Body of pancreas (tissue), 4 donors: Measurements from ENCODE around the gene EQTN. TPM values are rescaled to one million over a fixed set of nuclear protein-coding genes. Genes with fewer than 3 reads are reported as not detected.
"Not testable (repeated sequence)": the region's sequence is repeated elsewhere in the genome, so short reads cannot be mapped to it uniquely, and the experiment has no call there.

Experiments
- ATAC-seq: fragments of 150-250 bp; one replicate; pipeline ENCODE4 v1.9.1; 2016
- DNase-seq, 4 donors: peaks; one replicate each; pipeline ENCODE4 v3.0.0-alpha.2; 2019
- H3K27ac ChIP-seq, 4 donors: fragments of 200-600 bp; sonication (generic); 1 replicate in 3 of 4; 2 replicates in 1 of 4; pipeline versions ENCODE4 v1.5.1 to v1.6.1; 2016 to 2019; ENCODE audit warnings: mild to moderate bottlenecking in 1 of 4, mixed read lengths in 1 of 4, moderate library complexity in 1 of 4
- H3K27me3 ChIP-seq, 2 donors: fragments of 200-600 bp; sonication (generic); one replicate each; pipeline ENCODE4 v1.6.0; 2016; ENCODE audit warnings: mild to moderate bottlenecking in 1 of 2
- H3K36me3 ChIP-seq, 2 donors: fragments of 200-600 bp; sonication (generic); replicated peaks in 1 of 2; 2 replicates each; pipeline ENCODE4 v1.5.1; 2016; ENCODE audit warnings: low read depth in 2 of 2; ENCODE audit not compliant: insufficient read depth in 1 of 2
- H3K4me1 ChIP-seq: fragments of 200-600 bp; sonication (generic); one replicate; pipeline ENCODE4 v1.6.0; 2016
- H3K4me3 ChIP-seq, 2 donors: fragments of 200-600 bp; sonication (generic); 1 replicate in 1 of 2; 2 replicates in 1 of 2; pipeline ENCODE4 v1.5.1; 2016 to 2019
- H3K9me3 ChIP-seq, 3 donors: fragments of 200-600 bp; sonication (generic); 1 replicate in 2 of 3; 2 replicates in 1 of 3; pipeline ENCODE4 v1.5.1; 2016
- POLR2A ChIP-seq, 3 donors: fragments of 450-650 bp; IDR thresholded peaks; one replicate each; pipeline ENCODE4 v1.6.1; 2016; ENCODE audit warnings: antibody characterized with exemption in 3 of 3, mild to moderate bottlenecking in 2 of 3
- WGBS, 2 donors: methylation state at CpG; one replicate each; pipeline ENCODE4 v1.1.5; 2017; 5-methylcytosine and 5-hydroxymethylcytosine counted together
- intact Hi-C: fragments of 100-400 bp; cut with DNase I; formaldehyde crosslinking; loops from one replicate; pipeline ENCODE4 v1.15.1; 2023
- total RNA-seq, 2 donors: library from RNA; depleted of rRNA; stranded (reverse); fragments of >200 nt; gene quantifications; one replicate each; pipeline ENCODE4 v1.1.0, GENCODE V29; 2016
- TF ChIP-seq, protein P1 (sequence below), 7 experiments: fragments of 450-650 bp in 4 of 7; fragments of 200-600 bp in 3 of 7; sonication (generic) in 3 of 7; IDR thresholded peaks; one replicate each; pipeline ENCODE4 v1.5.1; 2016 to 2019; ENCODE audit warnings: antibody characterized with exemption in 7 of 7

The EQTN gene
- total RNA-seq, 2 donors from 2014 or later = not detected

DNA sequence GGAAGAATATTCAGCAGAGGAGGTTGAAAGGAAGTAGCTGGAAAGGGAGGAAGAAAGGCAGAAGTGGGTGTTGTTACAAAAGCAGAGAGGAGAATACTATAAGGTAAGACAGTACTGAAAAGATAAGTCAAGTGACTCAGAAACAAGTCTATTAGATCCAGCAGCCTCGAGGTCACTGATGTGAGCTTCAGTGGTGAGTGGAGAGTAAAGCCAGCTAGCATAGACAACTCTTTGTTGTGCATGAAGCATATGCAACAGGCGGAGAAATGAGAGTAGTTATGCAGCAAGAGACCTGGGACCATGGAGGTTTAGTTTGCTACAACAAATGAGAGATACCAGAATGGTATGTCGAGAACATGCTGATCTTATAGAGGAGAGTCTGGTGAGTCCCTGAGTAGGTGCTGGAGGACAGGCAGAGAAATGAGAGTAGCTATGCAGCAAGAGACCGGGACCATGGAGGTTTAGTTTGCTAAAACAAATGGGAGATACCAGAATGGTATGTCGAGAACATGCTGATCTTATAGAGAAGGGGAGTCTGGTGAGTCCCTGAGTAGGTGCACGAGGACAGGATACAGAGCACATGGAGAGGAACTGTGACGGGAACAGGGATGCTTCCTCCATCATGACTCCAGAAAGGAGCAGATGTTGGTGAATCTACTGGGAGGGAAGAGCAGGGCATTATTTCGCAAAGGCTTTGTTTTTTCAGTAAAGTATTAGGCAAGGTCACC is 36.0 kb downstream of the EQTN start:
- DNase-seq = no peak
- intact Hi-C loops = no loop called here
- H3K36me3 ChIP-seq = no peaks in the 10 kb centered on the region
- 68 to 75% methylated on average over 8 of the region's 8 CpGs for WGBS, 2 donors
- H3K9me3 ChIP-seq = no peaks in the 10 kb centered on the region
- ATAC-seq = no peak
- H3K27me3 ChIP-seq = no peaks in the 10 kb centered on the region
- no peaks in the 10 kb centered on the region for H3K4me1 ChIP-seq
- TF ChIP-seq, protein P1, sequence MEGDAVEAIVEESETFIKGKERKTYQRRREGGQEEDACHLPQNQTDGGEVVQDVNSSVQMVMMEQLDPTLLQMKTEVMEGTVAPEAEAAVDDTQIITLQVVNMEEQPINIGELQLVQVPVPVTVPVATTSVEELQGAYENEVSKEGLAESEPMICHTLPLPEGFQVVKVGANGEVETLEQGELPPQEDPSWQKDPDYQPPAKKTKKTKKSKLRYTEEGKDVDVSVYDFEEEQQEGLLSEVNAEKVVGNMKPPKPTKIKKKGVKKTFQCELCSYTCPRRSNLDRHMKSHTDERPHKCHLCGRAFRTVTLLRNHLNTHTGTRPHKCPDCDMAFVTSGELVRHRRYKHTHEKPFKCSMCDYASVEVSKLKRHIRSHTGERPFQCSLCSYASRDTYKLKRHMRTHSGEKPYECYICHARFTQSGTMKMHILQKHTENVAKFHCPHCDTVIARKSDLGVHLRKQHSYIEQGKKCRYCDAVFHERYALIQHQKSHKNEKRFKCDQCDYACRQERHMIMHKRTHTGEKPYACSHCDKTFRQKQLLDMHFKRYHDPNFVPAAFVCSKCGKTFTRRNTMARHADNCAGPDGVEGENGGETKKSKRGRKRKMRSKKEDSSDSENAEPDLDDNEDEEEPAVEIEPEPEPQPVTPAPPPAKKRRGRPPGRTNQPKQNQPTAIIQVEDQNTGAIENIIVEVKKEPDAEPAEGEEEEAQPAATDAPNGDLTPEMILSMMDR (IDR thresholded peaks at IDR 0.05) = no peak
- no peak for TF ChIP-seq POLR2A (IDR thresholded peaks at IDR 0.05)
- no peak overlapping the region for H3K27ac ChIP-seq
- H3K4me3 ChIP-seq = no peak overlapping the region

DNA sequence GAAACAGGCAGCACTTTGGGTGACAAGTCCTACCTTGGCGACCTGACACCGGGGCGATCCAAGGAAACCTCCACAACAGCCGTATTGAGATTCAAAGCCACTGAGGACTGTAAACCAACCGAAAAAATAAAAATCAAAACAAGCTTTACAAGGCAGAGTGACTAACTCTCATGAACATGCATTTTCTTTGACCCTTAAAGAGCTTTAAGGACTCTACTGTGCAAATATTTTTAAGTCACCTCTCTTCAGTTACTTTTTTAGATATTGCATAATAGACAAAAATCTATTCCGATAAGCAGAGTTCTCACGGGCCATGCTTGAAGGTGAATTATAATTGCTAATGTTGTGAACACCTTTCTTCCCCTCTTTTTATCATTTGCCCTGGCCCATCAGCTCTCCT is 38.3 kb downstream of the EQTN start:
- Histone ChIP-seq H3K36me3 (no peaks in the 10 kb centered on the region), H3K4me3 (no peak overlapping the region), H3K4me1 (no peaks in the 10 kb centered on the region), H3K9me3 (no peaks in the 10 kb centered on the region), H3K27ac (no peak overlapping the region), H3K27me3 (no peaks in the 10 kb centered on the region)
- 79 to 86% methylated on average over 7 of the region's 7 CpGs for WGBS, 2 donors
- TF ChIP-seq, protein P1 (IDR thresholded peaks at IDR 0.05) = no peak
- intact Hi-C loops = no loop called here
- ATAC-seq = no peak
- no peak for DNase-seq

- intact Hi-C loops = no loop called here
- TF ChIP-seq POLR2A (IDR thresholded peaks at IDR 0.05) = no peak
- TF ChIP-seq, protein P1 (IDR thresholded peaks at IDR 0.05) = no peak
- Histone ChIP-seq H3K27me3 (no peaks in the 10 kb centered on the region), H3K36me3 (no peaks in the 10 kb centered on the region), H3K4me3 (no peak overlapping the region), H3K27ac (no peak overlapping the region), H3K4me1 (no peaks in the 10 kb centered on the region), H3K9me3 (no peaks in the 10 kb centered on the region)
- DNase-seq (no peak), ATAC-seq (no peak)
These were observed 48.2 kb downstream of the EQTN start for GRCh38 chr9:27248702-27249101.

GRCh38 chr9:27247756-27248155 is 49.2 kb downstream of the EQTN start:
- DNase-seq = peak; percentile 23 to 46 (median 40)
- no peaks in the 10 kb centered on the region for H3K4me1 ChIP-seq
- no peak for TF ChIP-seq POLR2A (IDR thresholded peaks at IDR 0.05)
- TF ChIP-seq, protein P1 (IDR thresholded peaks at IDR 0.05) = peak in 6 of 7 experiments; percentile 36 to 46 (median 43)
- peak; percentile 45 for ATAC-seq
- H3K36me3 ChIP-seq = no peaks in the 10 kb centered on the region
- intact Hi-C loops = no loop called here
- no peak overlapping the region for H3K4me3 ChIP-seq
- 0 to 6% methylated on average over 2 of the region's 2 CpGs for WGBS, 2 donors
- no peak overlapping the region for H3K27ac ChIP-seq
- no peaks in the 10 kb centered on the region for H3K9me3 ChIP-seq
- H3K27me3 ChIP-seq = no peaks in the 10 kb centered on the region

- H3K27me3 ChIP-seq, H3K4me3 ChIP-seq, intact Hi-C loops, DNase-seq, H3K4me1 ChIP-seq, H3K9me3 ChIP-seq, H3K27ac ChIP-seq, H3K36me3 ChIP-seq, ATAC-seq: not testable (repeated sequence)
- 69 to 72% methylated on average over 10 to 12 of the region's 12 CpGs for WGBS, 2 donors
These were observed 57.3 kb downstream of the EQTN start for GRCh38 chr9:27239648-27240047.

Other genes with a start within 250 kb of the EQTN start
- gene TEK, start 187.9 kb downstream of the EQTN start, total RNA-seq = 1 to 10 TPM; 4.6 to 4.9 TPM
- gene IFNK, start 227.1 kb upstream of the EQTN start, total RNA-seq = not detected
- 1 to 10 TPM; 4.3 to 6.0 TPM for gene MOB3B, start 232.7 kb upstream of the EQTN start, total RNA-seq